HG03039 (cell line): ENCODE data around the gene KRTAP5-1.
"Not testable (repeated sequence)": the region's sequence is repeated elsewhere in the genome, so short reads cannot be mapped to it uniquely, and the experiment has no call there.

ENCODE experiments used
- ATAC-seq: cut with Tn5 transposase; IDR thresholded peaks from one replicate; pipeline ENCODE4 v1.9.1; 2021; ENCODE audit warnings: mild to moderate bottlenecking, moderate library complexity; ENCODE audit not compliant: unreplicated experiment

The KRTAP5-1 gene

GRCh38 chr11:1584661-1585370, at the start of gene KRTAP5-1:
Gene KRTAP5-1 (minus strand): TSS chr11:1585283. CDS start chr11:1585249, 34 bp downstream.
- not testable (repeated sequence) for ATAC-seq

- ATAC-seq = no peak
Measured at GRCh38 chr11:1633864-1634263, 48.8 kb upstream of the KRTAP5-1 start.

GRCh38 chr11:1632053-1632714, 47.1 kb upstream of the KRTAP5-1 start:
- ATAC-seq = no peak

- ATAC-seq = no peak
Measured at GRCh38 chr11:1631066-1631568, 46.0 kb upstream of the KRTAP5-1 start.

GRCh38 chr11:1630271-1630670, 45.2 kb upstream of the KRTAP5-1 start:
- no peak for ATAC-seq

GRCh38 chr11:1629326-1630185, 44.5 kb upstream of the KRTAP5-1 start, which contains the start of gene KRTAP5-5:
Gene KRTAP5-5 (plus strand): TSS chr11:1629775. CDS start chr11:1629841, 66 bp downstream.
- no peak for ATAC-seq

- ATAC-seq = no peak
Measured at GRCh38 chr11:1628506-1629325, 43.6 kb upstream of the KRTAP5-1 start.

- ATAC-seq = no peak
Measured at GRCh38 chr11:1625541-1625940, 40.5 kb upstream of the KRTAP5-1 start.

- ATAC-seq = no peak
Measured at GRCh38 chr11:1624621-1625020, 39.5 kb upstream of the KRTAP5-1 start.

GRCh38 chr11:1623716-1624115, 38.6 kb upstream of the KRTAP5-1 start:
- no peak for ATAC-seq

GRCh38 chr11:1622086-1622485, 37.0 kb upstream of the KRTAP5-1 start, which contains the start of gene KRTAP5-4:
Gene KRTAP5-4 (minus strand): TSS chr11:1622138. CDS start chr11:1622093, 45 bp downstream.
- ATAC-seq = no peak

- ATAC-seq = no peak
Measured at GRCh38 chr11:1619449-1619848, 34.4 kb upstream of the KRTAP5-1 start.

- no peak for ATAC-seq
Measured at GRCh38 chr11:1618231-1618630, 33.1 kb upstream of the KRTAP5-1 start.

- ATAC-seq = no peak
Measured at GRCh38 chr11:1608363-1608762, 23.3 kb upstream of the KRTAP5-1 start, which contains the start of gene KRTAP5-3. Gene KRTAP5-3 (minus strand): TSS chr11:1608463. CDS start chr11:1608385, 78 bp downstream.

GRCh38 chr11:1607901-1608300, 22.8 kb upstream of the KRTAP5-1 start:
- ATAC-seq = not testable (repeated sequence)

GRCh38 chr11:1607156-1607845, 22.2 kb upstream of the KRTAP5-1 start:
- ATAC-seq = not testable (repeated sequence)

- not testable (repeated sequence) for ATAC-seq
Measured at GRCh38 chr11:1605923-1606322, 20.8 kb upstream of the KRTAP5-1 start.

GRCh38 chr11:1604711-1605110, 19.6 kb upstream of the KRTAP5-1 start:
- ATAC-seq = no peak

- ATAC-seq = no peak
Measured at GRCh38 chr11:1604181-1604580, 19.1 kb upstream of the KRTAP5-1 start.
